K562 (cell line): ENCODE results near the gene CTSL. TPM values are rescaled to one million over a fixed set of nuclear protein-coding genes. Genes with fewer than 3 reads are reported as not detected.

ENCODE experiments used
- ATAC-seq: fragments of 200-7000 bp; cut with Tn5 transposase; 3 replicates; pipeline ENCODE4 v1.9.1; 2020; ENCODE audit warnings: moderate library complexity
- BruUV-seq: library from RNA; stranded (reverse); fragments of 400-500 nt; replicated peaks from 2 replicates; lab custom pipeline; 2021; lab: Mats Ljungman, UMichigan
- CTCF ChIA-PET: fragments of 300-600 bp; formaldehyde crosslinking; extraction: SDS; loops from one replicate; lab custom pipeline; 2021; ENCODE audit warnings: low intra/inter-chr PET ratio; lab: Yijun Ruan, JAX
- POLR2A ChIA-PET: fragments of 300-600, 350-650 bp; sonication (Branson Sonifier 250); formaldehyde crosslinking; extraction: SDS; loops from one replicate; lab custom pipeline; 2021; ENCODE audit warnings: antibody characterized with exemption, inconsistent platforms; lab: Yijun Ruan, JAX
- DNase-seq, 4 experiments: peaks; one replicate each; pipeline versions ENCODE4 v3.0.0 to v3.0.0-alpha.2; 2011 to 2018; ENCODE audit warnings: low spot score in 3 of 4, mixed read lengths in 3 of 4; ENCODE audit errors: extremely low read depth in 1 of 4
- FAIRE-seq: peaks from 2 replicates; lab custom pipeline; 2011; peaks lifted over from hg19 to GRCh38; lab: Jason Lieb, UNC
- H2AFZ ChIP-seq: 2 replicates; pipeline ENCODE4 v1.6.0; 2011; ENCODE audit warnings: low read depth, low read length, control low read depth, inconsistent platforms
- H3K27ac ChIP-seq: fragments of 200-600 bp; 3 replicates; pipeline ENCODE4 v1.8.0; 2011; ENCODE audit warnings: low read depth, mild to moderate bottlenecking, control low read depth, inconsistent platforms, low read length, moderate library complexity, mixed read lengths; ENCODE audit errors: extremely low read depth
- H3K27me3 ChIP-seq, 2 experiments: fragments of 300-600 bp in 1 of 2; 2 replicates in 1 of 2; 3 replicates in 1 of 2; pipeline versions ENCODE4 v1.6.0 to v1.8.0; 2011; ENCODE audit warnings: inconsistent platforms in 2 of 2, low read length in 2 of 2, mild to moderate bottlenecking in 1 of 2, mixed read lengths in 1 of 2, moderate library complexity in 1 of 2; ENCODE audit not compliant: control insufficient read depth in 2 of 2, insufficient read depth in 2 of 2
- H3K36me3 ChIP-seq: fragments of 300-600 bp; 3 replicates; pipeline ENCODE4 v1.8.0; 2011; ENCODE audit warnings: mild to moderate bottlenecking, low read length, inconsistent platforms; ENCODE audit not compliant: control insufficient read depth, insufficient read depth
- H3K4me1 ChIP-seq, 2 experiments: fragments of 200-600 bp in 1 of 2; replicated peaks in 1 of 2; 2 replicates in 1 of 2; 3 replicates in 1 of 2; pipeline versions ENCODE4 v1.5.1 to v1.8.0; 2011; ENCODE audit warnings: inconsistent platforms in 2 of 2, low read length in 2 of 2, mild to moderate bottlenecking in 1 of 2, mixed read lengths in 1 of 2, moderate library complexity in 1 of 2; ENCODE audit not compliant: control insufficient read depth in 2 of 2, insufficient read depth in 2 of 2
- H3K4me2 ChIP-seq: 2 replicates; pipeline ENCODE4 v1.6.1; 2011; ENCODE audit warnings: low read length, control low read depth, inconsistent platforms, mixed read lengths; ENCODE audit not compliant: insufficient read depth
- H3K4me3 ChIP-seq: fragments of 200-600 bp; sonication (generic), shearing (Covaris generic); 2 replicates; pipeline ENCODE4 v1.5.1; 2016; ENCODE audit warnings: control low read depth, inconsistent platforms
- H3K79me2 ChIP-seq: fragments of 200-600 bp; 3 replicates; pipeline ENCODE4 v1.8.0; 2011; ENCODE audit warnings: low read length, inconsistent platforms; ENCODE audit not compliant: control insufficient read depth, insufficient read depth
- H3K9ac ChIP-seq, 2 experiments: 2 replicates each; pipeline versions ENCODE4 v1.6.0 to v1.6.1; 2011; ENCODE audit warnings: low read depth in 2 of 2, low read length in 2 of 2, control low read depth in 1 of 2, inconsistent platforms in 1 of 2, mild to moderate bottlenecking in 1 of 2, mixed read lengths in 1 of 2; ENCODE audit not compliant: insufficient read depth in 1 of 2
- H3K9me1 ChIP-seq: one replicate; pipeline ENCODE4 v1.6.0; 2011; ENCODE audit warnings: inconsistent platforms, mild to moderate bottlenecking, low read length, moderate library complexity; ENCODE audit not compliant: control insufficient read depth, insufficient read depth
- H3K9me3 ChIP-seq: replicated peaks from 2 replicates; pipeline ENCODE4 v1.5.1; 2011; ENCODE audit warnings: low read depth, low read length, inconsistent platforms; ENCODE audit not compliant: control insufficient read depth, insufficient read depth
- H4K20me1 ChIP-seq: replicated peaks from 2 replicates; pipeline ENCODE4 v1.6.1; 2011; ENCODE audit warnings: low read length, inconsistent platforms, mixed read lengths; ENCODE audit not compliant: control insufficient read depth, insufficient read depth
- BDP1 ChIP-seq: IDR thresholded peaks from 3 replicates; pipeline ENCODE4 v1.6.1; 2011; ENCODE audit not compliant: insufficient read length, insufficient read depth
- HSF4 ChIP-seq: fragments of 250-450 bp; sonication (Bioruptor Pico); IDR thresholded peaks from 2 replicates; pipeline ENCODE4 v2.1.2; 2022; ENCODE audit warnings: mild to moderate bottlenecking, moderate library complexity, borderline replicate concordance
- SIN3A ChIP-seq, 2 experiments: fragments of 150-350 bp in 1 of 2; IDR thresholded peaks; 2 replicates each; pipeline ENCODE4 v1.6.1; 2011 to 2016; ENCODE audit warnings: borderline replicate concordance in 2 of 2, low read depth in 2 of 2, low read length in 2 of 2, mild to moderate bottlenecking in 2 of 2, moderate library complexity in 2 of 2; ENCODE audit not compliant: control insufficient read depth in 1 of 2
- WGBS: fragments of 100-300 bp; shearing (Covaris generic); methylation state at CpG from one replicate; pipeline ENCODE4 v1.1.6; 2016; ENCODE audit warnings: low coverage, mixed read lengths; ENCODE audit not compliant: insufficient coverage; ENCODE audit errors: missing lambda C conversion rate; 5-methylcytosine and 5-hydroxymethylcytosine counted together
- in situ Hi-C: fragments of 300-500 bp; cut with MboI; formaldehyde crosslinking; loops from 4 replicates; pipeline ENCODE4 v1.15.0; 2018; ENCODE audit warnings: inconsistent platforms, mixed read lengths
- intact Hi-C: fragments of 100-400 bp; cut with micrococcal nuclease; formaldehyde crosslinking; loops from 2 replicates; pipeline ENCODE4 v1.14.2; 2022
- polyA plus RNA-seq, 8 experiments: library from polyadenylated mRNA; depleted of rRNA in 4 of 8; stranded (reverse) in 5 of 8; unstranded in 3 of 8; fragments of >200 nt; fragmentation: Nextera tagmentation in 2 of 8; fragmentation: Illumina TruSeq in 1 of 8; extraction: Ambion mirVana in 2 of 8; extraction: Trizol in 1 of 8; gene quantifications; 2 replicates each; pipeline versions ENCODE4 v1.2.1 to v1.2.3, GENCODE V29; 2011 to 2014; ENCODE audit warnings: inconsistent platforms in 1 of 8, missing spikeins in 1 of 8
- total RNA-seq, 7 experiments: library from RNA; depleted of rRNA in 6 of 7; stranded (reverse); fragments of >200 nt in 6 of 7; fragmentation: Illumina TruSeq in 2 of 7; extraction: Trizol in 2 of 7; gene quantifications; 2 replicates each; pipeline versions ENCODE4 v1.2.1 to v1.2.3, GENCODE V29; 2011 to 2021; ENCODE audit warnings: low replicate concordance in 1 of 7
- TF ChIP-seq, protein P1 (sequence below), 2 experiments: IDR thresholded peaks in 1 of 2; conservative IDR thresholded peaks in 1 of 2; 2 replicates each; pipeline ENCODE4 v1.6.1; 2016; ENCODE audit warnings: low read depth in 2 of 2, mild to moderate bottlenecking in 1 of 2, missing compliant biosample characterization in 1 of 2, missing genetic modification characterization in 1 of 2, moderate library complexity in 1 of 2

The CTSL gene
- total and polyA plus RNA-seq, 9 of the 15 experiments (the other 6 are each of a cell fraction or from before 2014, with no cell fraction given): 55.9 to 165 (median 93.7) TPM

DNA sequence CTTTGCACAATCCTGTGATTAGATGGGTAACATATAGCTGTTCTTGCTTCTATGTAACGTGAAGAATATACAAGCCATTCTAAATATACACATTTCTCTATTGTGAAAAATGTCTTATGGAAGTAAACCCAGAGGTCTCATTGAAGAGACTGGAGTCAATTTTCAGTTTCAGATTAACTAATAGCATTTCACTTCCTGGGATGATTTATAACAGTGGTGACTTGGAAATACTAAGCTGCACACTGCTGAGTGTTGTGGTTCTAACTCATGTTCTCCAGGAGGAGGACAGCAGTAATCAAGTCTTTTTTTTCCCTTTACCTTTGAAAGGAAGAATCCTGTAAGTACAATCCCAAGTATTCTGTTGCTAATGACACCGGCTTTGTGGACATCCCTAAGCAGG is 3.3 kb downstream of the CTSL start:
- Histone ChIP-seq H3K9ac (no peak overlapping the region), H3K36me3 (peaks cover 39% of the 10 kb centered on the region), H4K20me1 (no peaks in the 10 kb centered on the region), H3K9me3 (no peaks in the 10 kb centered on the region), H3K27ac (no peak overlapping the region), H3K4me2 (no peak overlapping the region; the same call in 1 of the 2 replicates), H3K9me1 (no peaks in the 10 kb centered on the region), H3K27me3 (no peaks in the 10 kb centered on the region), H2AFZ (no peak overlapping the region), H3K79me2 (peaks cover 28% of the 10 kb centered on the region), H3K4me3 (no peak overlapping the region), H3K4me1 (peaks cover 15 to 18% of the 10 kb centered on the region in 2 experiments; a peak in 4 of 5 replicates)
- BruUV-seq: no TSS peak
- in situ Hi-C loops (no loop called here), intact Hi-C loops (no loop called here)
- ChIA-PET CTCF (no interaction called here), POLR2A (no interaction called here)
- no peak for TF ChIP-seq SIN3A (IDR thresholded peaks at IDR 0.05; ENCODE audit: borderline replicate concordance in 2 of 2, control insufficient read depth in 1 of 2, low read depth in 2 of 2, low read length in 2 of 2)
- TF ChIP-seq BDP1: no peak
- TF ChIP-seq HSF4 (CRISPR knock-in tag): no peak
- TF ChIP-seq, protein P1, sequence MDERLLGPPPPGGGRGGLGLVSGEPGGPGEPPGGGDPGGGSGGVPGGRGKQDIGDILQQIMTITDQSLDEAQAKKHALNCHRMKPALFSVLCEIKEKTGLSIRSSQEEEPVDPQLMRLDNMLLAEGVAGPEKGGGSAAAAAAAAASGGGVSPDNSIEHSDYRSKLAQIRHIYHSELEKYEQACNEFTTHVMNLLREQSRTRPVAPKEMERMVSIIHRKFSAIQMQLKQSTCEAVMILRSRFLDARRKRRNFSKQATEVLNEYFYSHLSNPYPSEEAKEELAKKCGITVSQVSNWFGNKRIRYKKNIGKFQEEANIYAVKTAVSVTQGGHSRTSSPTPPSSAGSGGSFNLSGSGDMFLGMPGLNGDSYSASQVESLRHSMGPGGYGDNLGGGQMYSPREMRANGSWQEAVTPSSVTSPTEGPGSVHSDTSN (CRISPR knock-in tag; IDR thresholded peaks at IDR 0.05; ENCODE audit: low read depth): no peak
- TF ChIP-seq, protein P1 (tag; conservative IDR thresholded peaks at IDR 0.05; ENCODE audit: low read depth): 0 out of 2 replicates have a peak, but pooled peaks have one; percentile 11
- 87% methylated on average over 2 of the region's 2 CpGs for WGBS
- FAIRE-seq: no peak
- no peak for ATAC-seq
- no peak for DNase-seq
